GM18511 (cell line): ENCODE results near the gene MORC4.

Experiments
- ATAC-seq: cut with Tn5 transposase; IDR thresholded peaks from one replicate; pipeline ENCODE4 v1.9.1; 2021; ENCODE audit warnings: mild to moderate bottlenecking, moderate library complexity; ENCODE audit not compliant: unreplicated experiment

The MORC4 gene

DNA sequence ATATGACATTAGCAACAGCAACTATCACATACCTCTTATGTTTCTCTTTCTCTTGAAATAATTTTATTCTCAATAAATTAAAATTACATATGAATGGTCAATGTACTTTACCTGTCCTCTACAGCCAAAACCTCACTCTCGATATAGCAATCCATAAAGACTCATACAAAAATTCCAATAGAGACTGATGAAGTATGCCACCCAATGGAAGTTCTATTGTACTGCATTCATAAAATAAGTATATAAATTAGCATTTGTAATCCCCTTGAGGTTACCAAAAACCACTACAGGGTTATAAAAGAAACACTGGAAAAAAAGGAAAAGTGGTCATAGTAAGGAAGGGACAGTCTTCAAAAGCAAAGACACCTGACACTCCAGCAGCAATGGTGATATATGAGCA lies 47.0 kb downstream of the MORC4 start:
- no peak for ATAC-seq

DNA sequence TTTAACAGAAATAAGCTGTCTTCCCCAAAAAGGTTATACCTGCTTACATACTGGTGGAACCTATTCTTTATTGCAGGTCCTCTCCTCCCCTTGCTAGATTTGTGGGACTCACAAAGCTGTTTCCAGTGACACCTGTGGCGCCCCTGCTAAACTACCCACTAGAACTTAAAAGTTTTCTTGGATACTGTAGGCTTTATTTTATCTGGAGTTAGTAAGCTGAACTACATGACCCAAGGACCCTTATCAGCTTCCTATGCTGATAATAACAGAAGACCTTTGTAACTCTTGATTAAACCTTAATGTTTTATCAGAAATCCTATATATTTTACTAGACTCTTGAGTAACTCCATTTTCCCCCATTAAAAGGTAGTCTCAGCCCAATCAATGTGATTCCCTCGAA lies 47.5 kb downstream of the MORC4 start:
- ATAC-seq, result no peak

DNA sequence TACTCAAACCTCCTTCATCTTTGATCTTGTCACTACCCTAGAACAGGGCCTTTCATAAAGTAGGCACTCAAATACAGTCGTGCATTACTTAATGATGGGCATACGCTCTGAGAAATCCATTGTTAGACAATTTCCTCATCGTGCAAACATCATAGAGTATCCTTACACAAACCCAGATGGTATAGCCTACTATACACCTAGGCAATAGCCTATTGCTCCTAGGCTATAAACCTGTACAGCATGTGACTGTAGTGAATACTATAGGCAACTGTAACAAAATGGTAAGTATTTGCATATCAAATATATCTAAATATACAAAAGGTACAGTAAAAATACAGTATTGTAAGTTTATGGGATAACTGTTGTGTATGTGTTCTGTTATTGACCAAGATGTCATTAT lies 47.9 kb downstream of the MORC4 start:
- no peak for ATAC-seq

DNA sequence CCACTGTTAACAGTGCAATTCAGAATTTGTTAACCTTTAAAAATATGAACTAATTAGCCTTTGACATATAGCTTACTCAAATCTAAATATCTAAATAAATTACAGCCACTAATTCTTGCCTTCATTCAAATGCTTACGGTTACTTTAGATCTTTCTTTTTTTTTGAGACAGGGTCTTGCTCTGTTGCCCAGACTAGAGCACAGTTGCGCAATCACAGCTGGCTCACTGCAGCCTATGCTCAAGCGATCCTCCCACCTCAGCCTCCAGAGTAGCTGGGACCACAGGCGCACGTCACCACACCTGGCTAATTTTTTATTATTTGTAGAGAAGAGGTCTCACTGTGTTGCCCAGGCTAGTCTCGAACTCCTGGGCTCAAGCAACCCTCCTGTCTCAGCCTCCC lies 48.8 kb downstream of the MORC4 start:
- ATAC-seq, result no peak

DNA sequence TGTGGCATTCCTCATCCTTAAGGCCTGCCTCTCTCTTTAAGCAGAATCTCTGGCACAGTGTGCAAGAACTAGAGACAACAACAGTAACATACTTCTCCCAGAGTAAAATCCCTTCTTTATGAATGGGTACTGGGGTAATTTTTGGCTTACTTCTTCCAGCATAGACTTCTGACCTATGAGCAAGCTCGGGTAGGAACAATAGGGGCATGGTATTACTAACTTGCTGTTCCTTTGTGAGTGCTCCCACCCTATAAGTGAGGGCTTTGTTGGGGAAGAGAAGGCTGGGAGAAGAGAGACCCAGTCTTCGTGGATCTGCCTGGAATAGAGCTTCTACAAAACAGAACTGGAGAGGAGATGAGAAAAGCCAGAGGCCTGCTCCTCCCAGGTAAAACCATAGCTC lies 49.6 kb downstream of the MORC4 start:
- no peak for ATAC-seq

DNA sequence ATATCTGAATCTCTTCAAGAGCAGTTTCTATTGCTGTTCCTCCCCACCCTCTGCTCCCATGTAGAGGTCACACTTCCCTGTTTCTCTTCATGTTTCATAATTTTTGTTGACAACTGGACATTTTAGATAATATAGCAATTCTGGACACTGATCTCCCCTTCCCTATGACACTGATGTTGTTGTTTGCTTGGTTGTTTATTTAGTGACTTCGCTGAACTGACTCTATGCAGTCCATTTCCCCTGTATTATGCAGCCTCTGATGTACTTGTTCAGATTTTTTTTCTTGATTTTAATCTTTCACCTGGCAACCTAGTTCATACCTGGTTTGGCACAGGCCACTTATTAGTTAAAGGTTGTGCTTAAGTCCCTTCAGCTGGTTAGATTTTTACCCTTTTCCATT lies 50.6 kb downstream of the MORC4 start:
- ATAC-seq, result no peak

DNA sequence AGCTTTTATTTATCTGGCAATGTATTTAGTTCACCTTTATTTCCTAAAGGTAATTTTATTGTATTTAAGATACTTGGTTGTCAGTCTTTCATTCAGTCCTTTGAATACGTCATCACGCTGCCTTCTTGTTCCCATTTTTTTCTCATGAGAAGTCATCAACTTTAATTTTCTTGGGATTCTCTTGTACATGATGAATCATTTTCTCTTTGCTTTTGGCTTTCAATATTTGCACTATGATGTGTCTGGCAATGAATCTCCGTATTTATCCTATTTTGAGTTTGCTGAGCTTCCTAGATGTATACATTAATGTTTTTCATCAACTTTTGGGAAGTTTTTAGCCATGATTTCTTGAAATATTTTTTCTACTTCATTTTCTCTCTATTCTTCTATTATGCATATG lies 51.4 kb downstream of the MORC4 start:
- ATAC-seq, result no peak

DNA sequence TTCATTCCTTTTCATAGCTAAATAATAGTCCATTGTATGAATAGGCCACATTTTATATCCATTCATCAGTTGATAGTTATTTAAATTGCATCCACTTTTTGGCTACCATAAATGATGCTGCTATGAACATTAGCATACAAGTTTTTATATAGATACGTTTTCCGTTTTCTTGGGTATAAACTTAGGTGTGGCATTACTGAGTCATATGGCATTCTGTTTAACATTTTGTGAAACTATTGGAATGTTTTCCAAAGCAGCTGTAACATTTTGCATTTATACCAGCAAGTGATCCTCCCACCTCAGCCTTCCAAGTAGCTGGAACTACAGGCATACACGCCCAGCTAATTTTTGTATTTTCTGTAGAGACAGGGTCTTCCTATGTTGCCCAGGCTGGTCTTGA lies 53.5 kb downstream of the MORC4 start:
- no peak for ATAC-seq

DNA sequence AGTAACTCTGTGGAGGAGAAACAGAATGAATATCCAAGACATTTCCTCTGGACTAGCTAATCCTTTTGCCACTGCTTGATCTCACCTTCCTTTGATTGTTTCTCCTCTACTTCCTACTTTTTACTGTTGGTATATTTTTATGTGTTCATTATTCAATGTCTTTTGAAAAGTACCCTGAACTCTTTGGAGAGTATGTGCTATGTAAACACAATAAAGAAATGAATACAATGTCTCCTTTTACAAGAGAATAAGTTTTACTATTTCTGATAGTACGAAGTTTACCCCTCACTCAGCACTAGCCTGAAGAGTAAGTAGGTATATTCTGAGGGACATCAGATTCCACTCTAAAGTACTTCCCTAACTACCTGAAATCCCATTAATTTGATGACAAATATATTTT lies 59.9 kb downstream of the MORC4 start:
- no peak for ATAC-seq

DNA sequence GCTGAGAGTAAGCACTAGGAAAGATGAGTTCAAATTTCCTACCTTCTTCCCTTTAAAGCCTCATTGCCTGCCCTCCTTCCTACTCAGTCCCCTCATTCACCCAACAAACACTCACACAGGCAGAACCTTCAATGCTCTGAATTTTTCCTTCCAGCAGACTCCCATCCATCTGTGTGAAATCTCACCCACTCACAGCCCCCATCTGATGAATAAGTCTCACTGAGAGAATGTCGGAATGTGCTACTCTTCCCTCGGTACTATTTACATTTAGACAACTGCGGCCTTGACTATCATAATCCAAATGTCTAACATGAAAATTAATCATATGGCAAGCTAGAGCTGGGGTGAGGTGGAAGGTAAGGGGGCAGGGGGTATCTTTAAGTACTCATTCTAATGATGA lies 60.4 kb downstream of the MORC4 start:
- no peak for ATAC-seq

DNA sequence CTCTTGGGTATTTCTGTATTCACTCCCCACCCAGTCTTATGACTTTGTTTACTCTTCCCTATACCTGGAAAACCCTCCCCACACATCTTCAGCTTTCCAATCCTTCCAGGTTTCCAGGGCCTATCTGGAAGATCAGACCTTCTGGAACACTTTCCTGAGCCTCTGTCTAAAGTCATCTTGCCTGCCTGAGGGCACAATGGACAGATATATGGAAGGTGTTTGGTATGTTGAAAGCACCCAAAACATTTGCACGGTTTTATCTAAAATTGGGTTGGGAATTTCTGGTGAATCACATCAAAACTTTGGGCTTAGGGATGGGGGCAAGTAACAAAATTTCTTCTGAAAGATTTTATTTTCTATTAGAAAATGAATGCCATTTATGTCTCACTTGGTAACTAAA lies 63.8 kb downstream of the MORC4 start:
- ATAC-seq, result no peak

DNA sequence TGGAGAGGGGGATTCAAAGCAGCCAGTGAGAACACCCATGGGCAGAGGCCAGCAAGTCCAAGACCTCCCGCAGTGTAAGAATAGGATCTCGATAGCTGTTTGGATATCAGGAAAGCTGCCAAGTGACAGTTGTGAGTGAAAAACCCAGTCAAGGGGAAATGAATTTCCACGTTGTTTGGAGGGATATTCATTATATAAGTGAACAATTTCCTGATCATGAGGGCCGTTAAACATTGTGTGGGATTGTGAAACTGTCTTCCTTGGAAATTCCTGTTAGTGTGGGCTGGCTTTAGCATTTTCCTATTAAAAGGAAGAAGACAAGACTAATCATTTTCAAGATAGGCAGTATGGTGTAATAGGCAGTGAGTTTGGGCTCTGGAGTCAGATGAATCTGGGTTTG lies 64.8 kb downstream of the MORC4 start:
- no peak for ATAC-seq

DNA sequence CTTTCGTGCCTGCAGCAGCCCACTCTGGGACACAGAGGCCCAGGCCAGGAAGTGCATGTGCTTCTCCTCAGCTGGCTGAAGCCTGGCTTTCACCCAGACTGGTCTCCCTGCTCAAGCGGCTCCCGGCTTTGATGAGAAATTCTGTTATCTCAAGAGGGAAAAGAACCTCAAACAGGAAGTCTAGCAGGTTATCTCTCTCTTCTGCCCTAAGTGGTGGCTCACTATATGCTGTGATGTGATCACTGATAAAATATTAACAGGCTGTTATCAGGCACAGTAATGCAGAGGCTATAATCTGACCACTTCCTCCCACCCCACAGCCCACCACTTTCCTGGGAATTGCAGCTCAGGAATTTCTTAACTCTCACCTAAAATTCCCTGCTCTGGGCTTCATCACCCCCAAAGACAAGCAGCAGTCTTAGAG lies 66.5 kb downstream of the MORC4 start:
- peak; percentile 60 for ATAC-seq

DNA sequence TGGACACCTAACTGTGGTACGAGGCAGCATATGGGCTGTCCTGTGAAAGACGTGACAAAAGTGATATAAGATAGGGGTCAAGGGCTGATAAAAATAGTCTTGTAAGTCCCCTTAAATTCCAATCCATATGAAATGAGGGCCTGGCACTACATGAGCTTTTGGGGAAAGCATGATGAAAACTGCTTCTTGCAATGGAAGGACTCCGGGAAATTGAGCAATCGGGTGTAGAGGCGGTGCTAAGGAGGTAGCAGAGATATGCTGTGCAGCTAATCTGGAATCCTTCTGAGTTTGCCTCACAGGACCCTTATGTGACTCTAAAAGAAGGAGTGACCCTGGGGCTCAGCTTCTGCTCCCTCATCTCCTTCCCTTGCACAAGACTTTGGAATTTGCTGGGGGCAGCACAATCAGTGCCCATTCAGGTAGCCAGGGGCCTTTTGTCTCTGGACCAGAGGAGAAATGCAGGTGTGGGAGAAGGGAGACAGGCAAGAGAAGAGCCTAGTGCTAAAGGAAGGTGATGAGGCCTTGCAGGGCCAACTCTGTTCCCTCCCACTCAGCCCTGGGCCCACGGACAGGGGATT lies 67.0 kb downstream of the MORC4 start:
- peak; percentile 37 for ATAC-seq

DNA sequence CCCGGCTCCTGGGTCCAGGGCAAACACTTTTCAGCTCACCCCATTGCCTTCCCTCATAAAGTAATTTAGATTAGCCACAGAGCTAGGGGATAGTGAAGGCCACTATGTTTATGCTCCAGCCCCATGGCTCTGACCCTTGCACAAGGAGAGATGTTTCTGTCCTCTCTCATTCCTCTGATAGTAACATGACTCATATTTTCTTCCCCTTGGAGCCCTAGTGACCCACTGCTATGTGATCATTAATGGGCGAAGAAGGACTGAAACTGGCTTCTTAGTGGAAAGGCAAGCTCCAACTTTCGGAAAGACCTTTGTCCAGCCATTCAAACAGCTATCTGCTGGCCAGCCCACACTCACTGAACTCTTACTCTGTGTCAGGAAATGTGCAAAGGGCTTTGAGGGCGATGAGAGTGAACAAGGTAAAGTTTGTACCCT lies 67.5 kb downstream of the MORC4 start:
- ATAC-seq, result no peak

DNA sequence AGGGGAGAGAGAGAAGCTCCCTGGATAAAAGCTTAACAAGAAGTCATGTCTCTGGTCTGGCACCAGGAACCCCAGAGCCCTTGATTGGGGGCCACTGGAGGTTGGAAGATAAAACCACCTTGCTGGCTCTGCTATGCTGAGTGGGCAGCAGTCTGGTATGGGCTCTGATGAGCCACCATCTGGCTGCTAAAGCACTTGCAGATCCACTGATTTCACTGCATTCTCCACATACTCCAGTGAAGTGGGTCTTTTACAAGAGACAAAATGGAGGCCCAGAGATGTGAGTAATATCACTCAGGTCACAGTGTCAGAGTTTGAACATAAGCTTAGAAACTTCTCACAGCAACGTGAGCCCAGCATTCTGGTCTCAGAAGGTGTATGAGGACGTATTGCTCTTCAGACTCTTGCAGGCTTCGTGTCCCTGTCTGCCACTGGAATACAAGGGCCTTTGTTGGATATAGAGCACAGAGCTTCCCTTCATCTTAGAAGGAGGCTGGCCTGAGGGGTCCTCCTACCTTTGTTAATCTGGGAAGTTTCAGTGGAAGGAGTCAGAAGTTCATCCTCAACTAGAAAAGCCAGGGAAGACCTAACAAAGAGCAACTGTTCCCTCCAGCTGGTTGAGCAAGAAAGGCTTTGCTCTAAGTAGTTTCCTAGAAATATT lies 68.1 kb downstream of the MORC4 start:
- ATAC-seq, result no peak

DNA sequence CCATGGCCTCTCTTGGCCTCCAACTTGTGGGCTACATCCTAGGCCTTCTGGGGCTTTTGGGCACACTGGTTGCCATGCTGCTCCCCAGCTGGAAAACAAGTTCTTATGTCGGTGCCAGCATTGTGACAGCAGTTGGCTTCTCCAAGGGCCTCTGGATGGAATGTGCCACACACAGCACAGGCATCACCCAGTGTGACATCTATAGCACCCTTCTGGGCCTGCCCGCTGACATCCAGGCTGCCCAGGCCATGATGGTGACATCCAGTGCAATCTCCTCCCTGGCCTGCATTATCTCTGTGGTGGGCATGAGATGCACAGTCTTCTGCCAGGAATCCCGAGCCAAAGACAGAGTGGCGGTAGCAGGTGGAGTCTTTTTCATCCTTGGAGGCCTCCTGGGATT lies 71.8 kb downstream of the MORC4 start:
- no peak for ATAC-seq

DNA sequence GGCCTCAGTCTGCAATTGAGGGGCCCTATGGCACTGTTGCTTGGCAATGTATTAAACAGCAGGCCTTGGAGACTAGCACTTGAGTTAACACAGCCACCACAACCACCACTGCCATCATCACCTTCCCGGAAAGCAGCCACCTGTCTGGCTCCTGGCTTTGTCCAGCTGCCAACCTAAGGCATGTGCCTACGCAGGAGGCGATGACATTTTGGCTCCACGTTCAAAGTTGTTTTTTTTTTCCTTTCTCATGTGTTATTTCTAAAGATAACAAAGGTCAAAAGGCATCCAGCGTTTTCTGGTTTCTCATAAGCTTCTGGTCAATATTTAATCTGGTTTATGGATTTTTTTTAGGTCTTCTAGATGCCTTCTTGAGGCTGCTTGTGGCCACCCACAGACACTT lies 72.3 kb downstream of the MORC4 start:
- ATAC-seq, result no peak

DNA sequence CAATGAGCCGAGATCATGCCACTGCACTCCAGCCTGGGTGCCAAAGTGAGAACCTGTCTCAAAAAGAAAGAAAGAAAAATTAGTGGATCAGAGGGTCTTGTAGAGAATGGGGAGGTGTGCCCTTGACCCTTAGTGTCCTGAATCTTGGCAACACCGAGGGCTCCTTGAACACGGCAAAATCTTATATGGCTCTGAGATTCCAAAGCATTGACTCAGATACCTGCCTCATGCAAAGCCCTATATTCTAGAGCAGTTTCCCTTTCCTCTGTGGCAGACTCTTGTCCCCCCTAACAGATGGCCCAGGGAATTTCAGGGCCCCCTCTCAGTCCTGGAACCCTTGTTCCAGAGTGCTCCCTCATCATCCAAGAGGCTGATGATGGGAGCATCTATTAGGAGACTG lies 73.0 kb downstream of the MORC4 start:
- ATAC-seq, result no peak

DNA sequence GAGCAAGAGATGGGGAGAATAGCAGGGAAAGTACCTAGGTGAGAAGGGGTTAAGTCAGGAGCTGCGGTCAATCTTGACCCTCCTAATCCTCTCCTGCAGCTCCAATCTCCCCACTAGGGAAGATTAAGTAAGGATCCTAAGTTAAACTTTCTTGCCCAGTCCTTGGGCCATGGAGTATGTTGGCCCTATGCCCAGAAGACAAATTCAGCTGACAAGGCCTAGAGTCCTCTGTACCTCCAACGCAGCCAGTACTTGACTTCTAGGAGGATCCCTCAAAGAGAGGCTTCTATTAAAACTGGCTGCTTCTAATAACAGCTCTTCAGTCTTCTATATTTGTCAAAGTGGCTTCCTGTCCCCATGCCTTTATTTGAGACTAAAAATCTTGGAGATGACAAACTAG lies 78.4 kb downstream of the MORC4 start:
- ATAC-seq, result no peak

DNA sequence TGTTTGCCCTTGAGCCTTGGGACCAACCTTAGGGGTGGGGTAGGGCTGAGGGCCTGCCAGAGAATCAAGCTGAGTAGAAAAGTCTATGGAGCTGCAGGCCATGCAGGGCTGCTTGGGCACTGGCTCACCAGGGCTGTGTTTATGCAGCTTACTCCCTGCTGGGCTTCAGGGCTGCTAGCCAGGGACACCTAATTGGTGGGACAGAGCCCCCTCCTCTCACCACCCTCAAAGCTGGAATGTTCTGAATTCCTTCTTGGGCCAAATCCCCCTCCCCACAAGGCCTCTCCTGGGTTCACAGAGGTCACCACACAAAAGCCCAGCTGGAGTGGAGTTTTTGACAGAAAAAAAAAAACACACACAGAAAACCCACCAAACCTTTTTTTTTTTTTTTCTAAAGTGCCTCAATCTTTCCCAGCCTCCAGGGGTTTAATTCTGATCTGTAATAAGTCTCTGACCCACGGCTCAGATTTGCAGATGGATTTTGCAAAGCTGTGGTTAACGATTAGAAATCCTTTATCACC lies 80.0 kb downstream of the MORC4 start, which contains the start of gene CLDN2:
CLDN2 (plus strand) TSS at position 471 of the 521 bp plus-strand sequence. CDS start 7,827 bp downstream, outside the sequence.
- no peak for ATAC-seq

DNA sequence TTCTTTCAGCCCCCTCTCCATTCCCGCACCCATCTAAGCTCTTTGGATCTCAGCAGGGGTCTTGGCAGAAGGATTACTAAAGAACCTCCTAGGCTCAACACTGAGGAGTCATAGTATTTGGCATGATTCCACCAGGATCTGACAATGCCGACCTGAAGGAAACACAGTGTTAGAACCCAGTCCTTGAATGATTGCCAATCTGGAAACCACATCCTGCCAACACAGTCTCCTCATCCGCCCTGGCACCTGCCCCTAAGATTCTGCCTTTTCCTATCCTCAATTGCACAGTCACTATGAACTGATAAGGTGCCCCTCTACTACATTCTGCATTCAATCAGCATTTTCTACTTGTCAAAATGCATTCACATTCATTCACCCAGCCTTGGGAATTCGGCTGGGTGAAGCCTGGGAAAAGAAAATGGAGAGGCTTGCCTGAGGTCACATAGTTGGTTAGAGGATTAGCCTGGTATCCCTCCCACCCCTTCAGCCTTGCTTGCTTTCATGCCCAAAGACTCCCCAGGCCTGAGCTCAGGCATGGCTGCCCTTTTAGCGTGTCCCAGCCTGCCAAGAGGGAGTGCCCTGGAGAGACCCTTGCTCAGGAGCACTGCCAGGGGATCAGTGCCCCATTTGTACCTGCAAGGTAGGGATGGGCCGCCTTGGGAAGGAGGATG lies 82.0 kb downstream of the MORC4 start:
- ATAC-seq, result peak; percentile 56
